ENCODE data around the gene RASA3.

Gene RASA3

DNA sequence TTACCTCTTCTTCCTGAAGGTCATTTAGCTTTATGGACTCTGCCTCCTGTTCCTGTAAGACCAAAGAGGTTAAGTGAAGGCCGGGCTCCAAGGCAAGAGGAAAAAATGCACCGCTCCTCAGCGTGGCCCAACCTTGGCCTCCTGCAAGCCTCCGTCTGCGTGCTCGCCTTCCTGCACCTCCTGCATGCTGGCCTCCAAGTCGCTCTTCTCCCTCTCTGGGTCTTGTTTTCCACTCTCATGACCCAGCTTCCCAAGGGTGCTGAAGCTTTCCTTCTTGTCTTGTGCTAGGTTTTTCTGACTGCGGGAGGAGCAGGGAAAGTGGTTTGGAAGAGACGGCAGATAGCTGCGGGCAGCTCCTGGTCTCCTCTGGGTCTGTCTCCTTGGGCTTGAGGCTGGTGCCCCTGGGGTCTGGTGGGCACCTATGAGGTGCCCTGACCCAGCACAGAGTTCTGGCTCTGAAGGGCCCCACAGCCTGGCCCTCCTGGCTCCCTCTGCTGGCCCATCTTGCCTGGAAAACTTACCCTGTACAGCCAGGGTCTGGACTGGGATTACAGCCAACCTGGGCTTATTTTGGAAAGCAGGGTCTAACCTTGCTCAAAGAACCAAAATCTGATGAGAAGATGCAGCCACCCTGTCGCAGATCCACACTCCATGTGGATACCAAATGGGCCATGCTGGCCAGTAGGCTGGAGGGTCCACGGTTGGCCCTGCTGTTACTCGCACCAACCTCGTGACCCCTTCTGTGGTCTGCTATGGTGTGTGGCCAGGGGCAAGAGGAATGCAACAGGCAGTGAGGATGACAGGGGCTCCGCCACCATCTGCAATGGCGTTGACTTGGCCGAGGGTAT is 163.7 kb downstream of the RASA3 start:
- DNase-seq (ENCODE audit: low read depth in 2 of 2): no peak

DNA sequence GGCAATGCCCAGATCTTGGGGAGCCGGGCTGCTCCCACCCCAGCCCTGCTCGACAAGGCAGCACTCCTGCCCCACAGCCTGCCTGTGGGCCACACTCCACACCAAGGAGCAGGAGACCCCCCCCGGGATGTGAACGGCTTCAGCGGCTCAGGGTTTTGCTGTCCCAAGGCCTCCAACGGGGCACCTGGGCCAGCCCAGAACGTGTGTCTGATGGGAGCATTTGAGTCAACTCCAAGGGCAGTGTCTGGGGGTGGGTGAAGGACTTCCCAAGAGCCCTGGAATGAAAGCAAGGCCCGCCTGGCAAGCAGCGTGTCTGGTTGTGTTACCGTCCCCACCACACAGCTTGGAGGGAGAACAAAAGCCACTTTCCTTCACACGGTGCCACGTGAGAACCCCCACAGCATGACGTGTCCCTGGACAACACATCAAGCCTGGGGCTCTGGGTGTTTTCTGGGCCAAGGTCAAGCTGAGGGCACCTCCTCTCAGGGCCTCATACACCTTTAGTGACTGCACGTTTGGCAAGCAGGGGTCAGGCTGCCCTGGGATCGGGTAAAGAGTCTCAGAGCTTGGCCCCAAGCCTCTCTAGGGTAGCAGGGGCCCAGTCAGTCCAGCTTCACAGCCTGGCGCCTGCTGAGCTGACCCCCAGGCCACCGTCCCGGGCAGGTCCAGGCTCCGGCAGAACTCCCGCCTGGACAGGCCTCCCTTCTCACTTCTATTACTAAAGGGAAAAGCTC is 164.5 kb downstream of the RASA3 start:
- no peak for DNase-seq (ENCODE audit: low read depth in 2 of 2)

DNA sequence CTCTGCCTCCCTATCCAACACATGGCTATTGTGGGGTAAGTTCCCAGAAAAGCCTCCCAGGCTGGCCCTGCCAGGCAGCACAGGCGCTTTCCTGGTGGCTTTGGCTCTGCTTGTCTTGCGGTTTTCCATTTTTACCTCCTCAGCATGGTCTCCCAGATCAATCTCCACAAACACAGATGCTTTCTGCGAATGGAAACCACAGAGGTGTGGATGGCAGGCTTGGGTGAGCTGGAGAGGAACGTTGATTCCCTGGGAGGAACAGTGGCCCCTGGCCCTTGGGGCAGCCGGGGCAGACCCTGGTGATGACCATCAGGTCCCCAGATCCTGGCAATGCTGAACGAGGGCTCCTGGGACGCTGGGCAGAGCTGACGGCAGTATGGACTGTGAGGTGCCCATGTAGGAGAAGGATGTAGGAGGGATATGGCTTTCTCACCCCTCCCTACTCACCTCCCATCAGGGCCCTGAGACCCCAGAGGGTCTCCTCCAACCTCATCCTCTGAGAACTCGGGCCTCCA is 165.2 kb downstream of the RASA3 start:
- DNase-seq (ENCODE audit: low read depth in 2 of 2): no peak

- no peak for DNase-seq (ENCODE audit: low read depth in 2 of 2)
Measured at GRCh38 chr13:113965968-113966884, 166.2 kb downstream of the RASA3 start.

- no peak for DNase-seq (ENCODE audit: low read depth in 2 of 2)
Measured at GRCh38 chr13:113965383-113965874, 167.0 kb downstream of the RASA3 start.

GRCh38 chr13:113964251-113964995 is 168.0 kb downstream of the RASA3 start:
- DNase-seq (ENCODE audit: low read depth in 2 of 2): no peak

DNA sequence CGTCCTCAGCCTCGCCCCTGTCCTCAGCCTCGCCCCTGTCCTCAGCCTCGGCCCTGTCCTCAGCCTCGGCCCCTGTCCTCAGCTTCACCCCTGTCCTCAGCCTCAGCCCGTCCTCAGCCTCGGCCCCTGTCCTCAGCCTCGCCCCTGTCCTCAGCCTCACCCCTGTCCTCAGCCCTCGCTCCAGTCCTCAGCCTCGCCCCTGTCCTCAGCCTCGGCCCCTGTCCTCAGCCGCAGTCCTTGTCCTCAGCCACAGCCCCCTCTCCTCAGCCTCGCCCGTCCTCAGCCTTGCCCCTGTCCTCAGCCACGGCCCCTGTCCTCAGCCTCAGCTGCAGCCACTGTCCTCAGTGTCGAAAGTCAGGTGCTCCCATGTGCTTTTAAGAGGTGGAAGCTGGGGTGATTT is 169.0 kb downstream of the RASA3 start:
- no peak for DNase-seq (ENCODE audit: low read depth in 2 of 2)

DNA sequence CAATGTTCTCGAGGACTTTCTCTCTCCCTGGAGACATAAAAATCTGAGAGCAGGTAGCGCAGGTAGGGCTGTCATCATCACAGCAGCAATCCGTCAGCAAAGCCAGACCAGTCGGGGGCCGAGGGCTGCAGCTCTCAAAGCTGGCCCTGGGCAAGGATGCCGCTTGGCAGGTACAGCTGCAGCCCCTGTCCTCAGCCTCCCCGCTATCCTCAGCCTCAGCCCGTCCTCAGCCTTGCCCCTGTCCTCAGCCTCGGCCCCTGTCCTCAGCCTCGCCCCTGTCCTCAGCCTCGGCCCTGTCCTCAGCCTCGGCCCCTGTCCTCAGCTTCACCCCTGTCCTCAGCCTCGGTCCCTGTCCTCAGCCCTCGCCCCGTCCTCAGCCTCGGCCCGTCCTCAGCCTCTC is 169.4 kb downstream of the RASA3 start:
- no peak for DNase-seq (ENCODE audit: low read depth in 2 of 2)

GRCh38 chr13:113962386-113962785 is 170.0 kb downstream of the RASA3 start:
- no peak for DNase-seq (ENCODE audit: low read depth in 2 of 2)

- DNase-seq (ENCODE audit: low read depth in 2 of 2): no peak
Measured at GRCh38 chr13:113960276-113960948, 172.0 kb downstream of the RASA3 start.

GRCh38 chr13:113959198-113959597 is 173.2 kb downstream of the RASA3 start:
- DNase-seq (ENCODE audit: low read depth in 2 of 2): no peak

DNA sequence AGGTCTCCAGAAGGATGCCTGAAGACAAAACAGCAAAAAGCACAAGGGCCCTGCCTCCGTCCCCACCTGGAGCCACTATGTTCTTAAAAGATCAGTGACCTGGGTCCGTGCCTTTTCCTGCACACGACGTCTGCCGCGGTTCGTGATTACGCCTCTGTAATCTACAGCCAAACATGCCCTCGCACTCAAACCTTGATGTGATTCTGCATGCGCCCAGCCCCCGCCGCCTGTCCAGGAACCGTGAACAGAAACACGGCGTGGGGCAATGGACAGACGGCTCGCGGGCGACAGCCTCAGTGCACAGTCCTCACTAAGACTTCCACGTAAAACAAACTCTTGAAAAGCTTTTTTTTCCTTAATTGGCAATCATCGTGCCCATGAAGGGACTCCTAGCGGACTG is 174.1 kb downstream of the RASA3 start:
- DNase-seq (ENCODE audit: low read depth in 2 of 2): no peak

DNA sequence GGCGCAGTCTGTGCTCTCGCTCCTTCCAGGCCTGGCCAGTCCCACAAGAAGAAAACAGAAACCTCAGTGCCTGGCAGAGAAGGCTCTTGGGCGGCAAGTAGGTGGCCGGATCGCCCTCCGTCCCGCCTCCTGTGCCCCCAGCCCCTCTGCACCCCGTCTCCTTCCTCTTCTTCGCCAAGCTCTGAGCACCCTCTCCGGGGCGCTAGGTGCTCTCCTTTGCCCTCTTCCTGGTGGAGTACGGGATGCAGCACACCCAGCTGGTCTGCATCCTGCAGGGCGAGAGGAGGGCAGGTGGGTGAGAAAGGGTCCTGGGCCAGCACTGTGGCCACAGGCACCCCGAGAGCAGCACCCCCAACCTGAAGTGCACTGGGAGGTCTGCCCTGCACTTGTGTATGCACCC is 175.9 kb downstream of the RASA3 start:
- DNase-seq (ENCODE audit: low read depth in 2 of 2): no peak

DNA sequence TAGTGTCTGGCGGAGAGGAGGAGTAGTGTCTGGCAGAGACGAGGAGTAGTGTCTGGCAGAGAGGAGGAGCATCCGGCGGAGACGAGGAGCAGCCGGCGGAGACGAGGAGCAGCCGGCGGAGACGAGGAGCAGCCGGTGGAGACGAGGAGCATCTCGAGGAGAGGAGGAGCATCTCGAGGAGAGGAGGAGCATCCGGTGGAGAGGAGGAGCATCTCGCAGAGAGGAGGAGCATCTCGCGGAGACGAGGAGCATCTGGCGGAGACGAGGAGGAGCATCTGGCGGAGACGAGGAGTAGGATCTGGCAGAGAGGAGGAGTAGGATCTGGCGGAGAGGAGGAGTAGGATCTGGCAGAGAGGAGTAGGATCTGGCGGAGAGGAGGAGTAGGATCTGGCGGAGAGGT is 176.7 kb downstream of the RASA3 start:
- DNase-seq (ENCODE audit: low read depth in 2 of 2): no peak

GRCh38 chr13:113955235-113955634 is 177.2 kb downstream of the RASA3 start:
- DNase-seq (ENCODE audit: low read depth in 2 of 2): no peak

DNA sequence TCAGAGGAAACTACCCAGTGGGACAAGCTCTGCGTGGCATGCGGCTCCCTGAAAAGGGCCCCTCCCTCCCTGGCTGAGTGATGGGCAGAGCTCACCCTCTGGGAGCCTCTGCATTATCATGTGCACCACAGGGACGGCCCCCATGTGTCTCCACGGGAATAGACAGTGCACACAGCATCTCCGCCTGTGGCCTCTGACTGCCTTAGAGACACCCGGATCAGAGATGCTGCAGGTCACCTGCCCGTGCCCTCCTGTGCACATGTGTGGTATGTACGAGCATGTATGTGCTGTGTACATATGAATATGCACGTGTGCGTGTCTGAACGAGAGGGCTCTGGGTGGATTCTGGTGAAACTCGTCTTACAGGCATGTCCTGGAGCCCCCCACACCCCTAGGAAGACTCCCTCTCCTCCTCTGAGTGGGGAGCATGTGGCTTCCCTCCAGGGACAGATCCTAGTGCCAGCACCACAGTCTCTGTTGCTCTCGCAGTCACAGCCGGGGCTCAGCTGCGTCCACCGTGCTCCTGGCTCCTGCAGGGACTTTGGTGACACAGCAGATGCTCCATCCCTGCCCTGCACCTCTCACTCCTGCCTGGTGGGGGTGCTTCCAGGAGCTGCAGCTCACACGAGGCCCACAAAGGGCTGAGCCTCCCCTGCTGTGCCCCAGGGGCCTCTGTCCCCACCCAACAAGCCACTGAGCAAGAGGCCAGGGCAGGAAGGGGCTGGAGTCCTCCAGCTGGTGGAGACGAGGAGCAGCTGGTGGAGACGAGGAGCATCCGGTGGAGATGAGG is 178.2 kb downstream of the RASA3 start:
- no peak for DNase-seq (ENCODE audit: low read depth in 2 of 2)

DNA sequence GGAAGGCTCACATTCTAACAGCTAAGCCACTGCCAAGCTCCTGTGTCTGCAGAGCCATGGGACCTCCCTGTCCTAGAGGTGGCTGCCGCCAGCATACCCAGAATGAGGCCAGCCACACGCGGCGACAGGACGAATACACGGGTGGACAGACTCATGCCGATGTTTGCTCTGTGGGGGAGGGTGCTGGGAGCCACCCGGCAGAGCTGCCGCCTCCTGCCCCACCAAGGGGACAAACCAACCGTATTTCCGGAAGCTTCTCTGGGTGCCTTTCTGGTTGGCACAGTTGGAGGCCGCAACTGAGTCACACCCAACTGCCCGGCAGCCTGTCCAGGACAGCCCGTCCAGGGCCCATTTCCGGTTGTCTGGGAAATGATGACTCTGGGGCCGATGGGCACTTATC is 178.9 kb downstream of the RASA3 start:
- DNase-seq (ENCODE audit: low read depth in 2 of 2): no peak

- no peak for DNase-seq (ENCODE audit: low read depth in 2 of 2)
Measured at GRCh38 chr13:113952983-113953520, 179.4 kb downstream of the RASA3 start.
